Measurements from ENCODE around the gene SPATC1L. TPM values are rescaled to one million over a fixed set of nuclear protein-coding genes. Genes with fewer than 3 reads are reported as not detected.
A peak's percentile ranks its signal among the peaks of the same experiment; 100 is the strongest.

Gene SPATC1L
- total RNA-seq, 1 experiment from 2014 or later: 36.0 TPM

DNA sequence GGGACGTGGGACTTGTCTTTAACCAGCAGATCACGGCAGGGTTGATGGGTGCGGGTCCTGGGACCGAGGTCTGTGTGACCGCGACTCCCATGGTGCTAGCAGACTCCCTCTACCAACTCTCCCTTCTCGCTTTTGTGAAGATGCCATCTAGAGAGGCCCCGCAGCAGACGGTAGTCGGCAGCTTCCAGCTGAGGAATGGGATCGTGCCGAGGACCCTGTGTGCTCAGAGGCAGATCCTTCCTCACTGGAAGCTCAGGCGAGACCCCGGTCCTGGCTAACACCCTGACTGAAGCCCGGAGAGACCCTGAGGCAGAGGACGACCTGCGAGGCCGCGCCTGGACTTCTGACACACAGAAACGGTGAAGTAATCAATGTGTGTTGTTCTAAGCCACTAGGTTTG lies 12.5 kb upstream of the SPATC1L start:
- H3K23ac ChIP-seq (ENCODE audit: insufficient read length, low read depth, low read length): no peak overlapping the region
- no peaks in the 10 kb centered on the region for H3K79me2 ChIP-seq (ENCODE audit: insufficient read depth, low read length)
- no peak overlapping the region for H3K27ac ChIP-seq (ENCODE audit: insufficient read length, low read depth, low read length)
- H3K9ac ChIP-seq (ENCODE audit: extremely low read depth, insufficient read length, low read length): no peak overlapping the region
- no CpG with 5 or more reads among the region's 20 CpGs for WGBS (ENCODE audit: extremely low coverage, insufficient read length, low lambda C conversion rate)
- H3T11ph ChIP-seq (ENCODE audit: low read length): no peak overlapping the region
- DNase-seq: no peak
- H2BK12ac ChIP-seq (ENCODE audit: insufficient read length, low read depth, low read length): no peak overlapping the region
- no peaks in the 10 kb centered on the region for H3K9me3 ChIP-seq (ENCODE audit: control insufficient read depth, low read depth, low read length)
- no peak overlapping the region for H3K14ac ChIP-seq (ENCODE audit: insufficient read depth, low read length)
- H3K56ac ChIP-seq (ENCODE audit: insufficient read length, low read depth, low read length): no peak overlapping the region
- H2BK20ac ChIP-seq (ENCODE audit: low read depth, low read length, poor library complexity, severe bottlenecking): no peak overlapping the region
- H3K9me3 Mint-ChIP-seq: no peaks in the 10 kb centered on the region
- H3K4me3 Mint-ChIP-seq: no peak overlapping the region
- H3K27me3 Mint-ChIP-seq (ENCODE audit: low read depth): no peaks in the 10 kb centered on the region
- TF ChIP-seq, protein P1, sequence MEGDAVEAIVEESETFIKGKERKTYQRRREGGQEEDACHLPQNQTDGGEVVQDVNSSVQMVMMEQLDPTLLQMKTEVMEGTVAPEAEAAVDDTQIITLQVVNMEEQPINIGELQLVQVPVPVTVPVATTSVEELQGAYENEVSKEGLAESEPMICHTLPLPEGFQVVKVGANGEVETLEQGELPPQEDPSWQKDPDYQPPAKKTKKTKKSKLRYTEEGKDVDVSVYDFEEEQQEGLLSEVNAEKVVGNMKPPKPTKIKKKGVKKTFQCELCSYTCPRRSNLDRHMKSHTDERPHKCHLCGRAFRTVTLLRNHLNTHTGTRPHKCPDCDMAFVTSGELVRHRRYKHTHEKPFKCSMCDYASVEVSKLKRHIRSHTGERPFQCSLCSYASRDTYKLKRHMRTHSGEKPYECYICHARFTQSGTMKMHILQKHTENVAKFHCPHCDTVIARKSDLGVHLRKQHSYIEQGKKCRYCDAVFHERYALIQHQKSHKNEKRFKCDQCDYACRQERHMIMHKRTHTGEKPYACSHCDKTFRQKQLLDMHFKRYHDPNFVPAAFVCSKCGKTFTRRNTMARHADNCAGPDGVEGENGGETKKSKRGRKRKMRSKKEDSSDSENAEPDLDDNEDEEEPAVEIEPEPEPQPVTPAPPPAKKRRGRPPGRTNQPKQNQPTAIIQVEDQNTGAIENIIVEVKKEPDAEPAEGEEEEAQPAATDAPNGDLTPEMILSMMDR (conservative IDR thresholded peaks at IDR 0.05): no peak
- no peaks in the 10 kb centered on the region for H3K23me2 ChIP-seq (ENCODE audit: insufficient read length, low read depth, low read length, poor library complexity, severe bottlenecking)
- H2BK5ac ChIP-seq (ENCODE audit: insufficient read length, low read length): no peak overlapping the region
- H3K4ac ChIP-seq (ENCODE audit: low read depth, low read length): no peak overlapping the region
- H4K91ac ChIP-seq (ENCODE audit: insufficient read length, low read depth, low read length): no peak overlapping the region
- no peak overlapping the region for H2AK5ac ChIP-seq (ENCODE audit: insufficient read length, low read length)
- no peaks in the 10 kb centered on the region for H3K4me1 ChIP-seq (ENCODE audit: insufficient read depth, low read length)
- H3K4me2 ChIP-seq (ENCODE audit: insufficient read depth, insufficient read length, low read length): no peak overlapping the region
- no peaks in the 10 kb centered on the region for H3K4me1 Mint-ChIP-seq
- no peak overlapping the region for H3K18ac ChIP-seq (ENCODE audit: insufficient read length, low read depth, low read length)
- no peak overlapping the region for H4K5ac ChIP-seq (ENCODE audit: insufficient read length, low read depth, low read length)
- peak overlapping the region in 1 of 3 experiments; percentile 49; a peak in 3 of 7 replicates for H3K27ac Mint-ChIP-seq
- no peaks in the 10 kb centered on the region for H3K79me1 ChIP-seq (ENCODE audit: insufficient read depth, low read depth, low read length, poor library complexity, severe bottlenecking)
- H3K36me3 Mint-ChIP-seq (ENCODE audit: insufficient read depth in 1 of 3, low read depth in 3 of 3): peaks cover 52 to 78% (median 68%) of the 10 kb centered on the region in 3 experiments; a peak in 6 of 7 replicates
- no peak overlapping the region for H2AFZ ChIP-seq (ENCODE audit: low read length)
- no peak overlapping the region for H2BK120ac ChIP-seq (ENCODE audit: low read depth, low read length, poor library complexity, severe bottlenecking)
- H3K27me3 ChIP-seq (ENCODE audit: insufficient read depth, low read length): no peaks in the 10 kb centered on the region
- H4K8ac ChIP-seq (replicated peaks; ENCODE audit: insufficient read length, low read depth, low read length): no peak overlapping the region
- H4K20me1 ChIP-seq (ENCODE audit: control insufficient read depth, insufficient read depth, insufficient read length): no peaks in the 10 kb centered on the region
- H2BK15ac ChIP-seq (ENCODE audit: low read depth, low read length): no peak overlapping the region

All from H9 (cell line).